ENCODE measurements around the gene PAWR.

PAWR gene, protein sequence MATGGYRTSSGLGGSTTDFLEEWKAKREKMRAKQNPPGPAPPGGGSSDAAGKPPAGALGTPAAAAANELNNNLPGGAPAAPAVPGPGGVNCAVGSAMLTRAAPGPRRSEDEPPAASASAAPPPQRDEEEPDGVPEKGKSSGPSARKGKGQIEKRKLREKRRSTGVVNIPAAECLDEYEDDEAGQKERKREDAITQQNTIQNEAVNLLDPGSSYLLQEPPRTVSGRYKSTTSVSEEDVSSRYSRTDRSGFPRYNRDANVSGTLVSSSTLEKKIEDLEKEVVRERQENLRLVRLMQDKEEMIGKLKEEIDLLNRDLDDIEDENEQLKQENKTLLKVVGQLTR

DNA sequence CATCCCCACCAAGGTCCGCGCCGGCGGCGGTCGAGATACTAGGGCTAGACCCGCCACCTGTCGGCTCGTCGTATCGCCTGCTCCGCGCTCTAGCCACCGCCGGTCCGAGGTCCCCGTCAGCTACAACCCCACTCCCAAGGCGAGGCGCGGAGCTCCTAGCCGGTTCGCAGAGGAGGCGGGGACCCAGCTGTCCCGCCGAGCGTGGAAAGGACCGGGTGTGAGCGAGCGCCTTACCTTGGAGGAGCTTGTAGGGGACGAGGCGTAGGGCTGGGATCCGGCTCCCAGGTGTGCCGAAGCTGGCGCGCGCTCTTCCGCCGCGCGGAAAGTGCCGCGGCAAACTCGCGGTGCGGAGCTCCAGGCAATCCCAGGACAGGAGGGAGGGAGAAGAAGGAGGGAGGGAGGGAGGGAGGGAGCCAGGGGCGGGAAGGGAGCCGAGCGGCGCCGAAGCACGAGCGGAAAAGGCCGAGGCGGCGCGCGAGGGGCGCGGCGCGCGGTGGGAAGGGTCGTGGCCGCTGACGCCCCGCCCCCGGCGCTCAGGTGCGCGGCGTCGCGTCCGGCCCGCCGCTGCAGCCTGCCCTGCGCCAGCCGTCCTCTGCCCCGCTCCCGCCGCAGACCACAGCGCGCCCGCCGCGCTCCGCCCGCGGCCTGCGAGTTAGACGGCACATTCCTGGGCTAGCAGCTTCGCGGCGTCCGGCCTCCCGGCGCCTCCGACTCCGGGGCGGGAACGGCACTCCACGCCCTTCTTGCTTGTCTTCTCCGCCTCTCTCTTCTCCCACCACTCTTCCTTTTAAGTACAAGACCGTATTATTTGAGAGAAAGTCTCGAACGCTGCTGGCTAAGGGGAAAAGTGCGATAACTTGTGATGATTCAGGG is at the start of gene PAWR:
Gene PAWR (minus strand): TSS at position 327 of the 873 bp plus-strand sequence. CDS start 720 bp downstream, outside the sequence.
- peak; percentile 95 for DNase-seq

- DNase-seq: peak; percentile 70
These were observed 47.3 kb upstream of the PAWR start for GRCh38 chr12:79737875-79738718.

DNA sequence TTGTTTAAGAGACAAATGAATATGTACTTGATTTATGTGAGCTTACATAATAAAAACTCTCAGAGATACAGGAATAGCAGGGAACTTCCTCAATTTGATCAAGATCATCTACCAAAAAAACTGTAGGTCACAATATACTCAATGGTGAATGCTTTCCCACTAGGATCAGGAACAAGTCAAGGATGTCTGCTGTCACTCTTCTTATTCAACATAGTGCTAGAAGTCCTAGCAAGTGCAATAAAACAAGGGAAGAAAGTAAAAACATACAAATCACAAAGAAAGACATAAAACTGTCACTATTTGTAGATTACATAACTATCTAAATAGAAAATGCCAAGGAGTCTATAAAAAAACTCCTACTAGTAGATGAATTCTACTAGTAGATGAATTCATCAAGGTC is 41.9 kb upstream of the PAWR start:
- DNase-seq: no peak

GRCh38 chr12:79725987-79726386 is 35.2 kb upstream of the PAWR start:
- peak; percentile 89 for DNase-seq

DNA sequence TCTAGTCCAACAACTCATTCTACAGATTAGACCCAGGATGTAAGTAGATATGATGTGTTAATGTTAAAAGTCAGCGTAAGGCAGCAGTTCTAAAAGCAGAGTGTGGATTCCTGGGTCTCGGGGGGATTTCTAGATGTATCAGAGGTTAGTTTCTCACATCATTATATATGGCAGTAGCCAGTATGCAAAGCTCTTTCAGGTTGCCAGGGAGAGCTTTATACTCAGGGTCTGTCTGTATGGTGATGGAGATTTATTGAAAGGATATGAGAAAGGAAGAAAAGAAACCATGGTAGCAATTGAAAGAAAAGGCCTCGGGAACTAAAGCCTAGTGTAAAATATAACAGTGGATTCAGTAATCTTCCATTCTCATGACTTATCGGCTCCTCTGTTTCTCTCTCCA is 26.2 kb upstream of the PAWR start:
- DNase-seq: no peak

- DNase-seq: no peak
These were observed 24.5 kb upstream of the PAWR start for GRCh38 chr12:79715308-79715707.

DNA sequence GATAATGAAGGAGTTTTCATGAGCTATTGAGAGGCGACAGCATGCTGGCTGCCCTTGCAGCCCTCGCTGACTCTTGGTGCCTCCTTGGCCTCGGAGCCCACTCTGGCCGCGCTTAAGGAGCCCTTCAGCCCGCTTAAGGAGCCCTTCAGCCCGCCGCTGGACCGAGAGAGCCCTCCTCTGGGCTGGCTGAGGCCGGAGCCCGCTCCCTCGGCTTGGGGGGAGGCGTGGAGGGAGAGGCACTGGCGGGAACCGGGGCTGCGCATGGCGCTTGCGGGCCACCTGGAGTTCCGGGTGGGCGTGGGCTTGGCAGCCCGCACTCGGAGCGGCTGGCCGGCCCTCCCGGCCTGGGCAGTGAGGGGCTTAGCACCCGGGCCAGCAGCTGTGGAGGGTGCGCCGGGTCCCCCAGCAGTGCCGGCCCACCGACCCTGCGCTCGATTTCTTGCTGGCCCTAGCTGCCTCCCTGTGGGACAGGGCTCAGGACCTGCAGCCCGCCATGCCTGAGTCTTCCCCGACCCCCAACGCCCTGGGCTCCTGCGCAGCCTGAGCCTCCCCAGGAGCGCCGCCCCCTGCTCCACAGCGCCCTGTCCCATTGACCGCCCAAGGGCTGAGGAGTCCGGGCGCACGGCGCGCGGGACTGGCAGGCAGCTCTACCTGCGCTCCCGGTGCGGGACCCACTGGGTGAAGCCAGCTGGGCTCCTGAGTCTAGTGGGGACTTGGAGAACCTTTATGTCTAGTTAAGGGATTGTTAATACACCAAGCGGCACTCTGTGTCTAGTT is 20.1 kb upstream of the PAWR start:
- no peak for DNase-seq

DNA sequence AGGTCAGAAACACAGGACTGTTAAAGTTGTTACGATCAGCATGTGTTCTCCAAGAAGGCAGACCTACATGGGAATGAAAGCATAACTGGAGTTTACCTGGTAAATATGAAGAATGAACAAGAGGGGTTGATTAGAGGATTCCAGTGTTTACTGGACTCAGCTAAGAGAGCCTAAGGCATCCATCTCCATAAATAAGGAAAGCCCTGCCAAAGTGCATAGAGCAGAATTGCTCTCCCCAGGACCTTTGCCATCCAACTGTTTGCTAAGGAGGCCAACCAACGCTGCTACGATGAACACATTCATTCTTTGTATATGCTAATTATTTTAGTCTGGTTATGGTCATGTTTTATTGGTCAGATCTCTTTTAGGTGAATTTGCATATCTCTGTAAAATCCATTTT is 17.1 kb upstream of the PAWR start:
- DNase-seq: no peak

GRCh38 chr12:79706676-79707075 is 15.9 kb upstream of the PAWR start:
- peak; percentile 11 for DNase-seq

DNA sequence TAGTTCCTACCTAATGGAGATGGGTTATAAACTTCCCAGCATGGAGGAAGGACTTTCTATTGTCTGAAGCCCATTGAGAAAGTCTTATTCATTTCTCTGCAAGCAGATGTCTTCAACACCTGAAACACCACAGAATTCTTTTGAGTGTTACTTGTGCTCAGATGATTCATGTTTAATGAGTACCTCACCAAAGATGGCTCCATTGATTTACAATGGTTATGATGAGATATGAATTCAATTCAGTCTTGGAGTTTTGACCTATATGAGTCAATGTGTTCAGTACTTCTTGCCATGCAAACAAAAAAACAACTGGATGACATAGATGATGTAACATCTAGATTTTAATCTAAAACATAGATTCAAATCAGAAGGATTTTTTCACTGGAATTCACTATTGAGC is 15.4 kb upstream of the PAWR start:
- peak; percentile 39 for DNase-seq

GRCh38 chr12:79698966-79699365 is 8.2 kb upstream of the PAWR start:
- no peak for DNase-seq

- no peak for DNase-seq
These were observed 5.7 kb upstream of the PAWR start for GRCh38 chr12:79696416-79696815.

GRCh38 chr12:79692860-79693577 is 2.3 kb upstream of the PAWR start:
- peak; percentile 71 for DNase-seq

GRCh38 chr12:79691511-79692248 is 916 bp upstream of the PAWR start:
- peak; percentile 69 for DNase-seq

GRCh38 chr12:79690142-79690637 is 574 bp downstream of the PAWR start:
- no peak for DNase-seq

GRCh38 chr12:79689477-79690141 is 1.2 kb downstream of the PAWR start:
- peak; percentile 45 for DNase-seq

DNA sequence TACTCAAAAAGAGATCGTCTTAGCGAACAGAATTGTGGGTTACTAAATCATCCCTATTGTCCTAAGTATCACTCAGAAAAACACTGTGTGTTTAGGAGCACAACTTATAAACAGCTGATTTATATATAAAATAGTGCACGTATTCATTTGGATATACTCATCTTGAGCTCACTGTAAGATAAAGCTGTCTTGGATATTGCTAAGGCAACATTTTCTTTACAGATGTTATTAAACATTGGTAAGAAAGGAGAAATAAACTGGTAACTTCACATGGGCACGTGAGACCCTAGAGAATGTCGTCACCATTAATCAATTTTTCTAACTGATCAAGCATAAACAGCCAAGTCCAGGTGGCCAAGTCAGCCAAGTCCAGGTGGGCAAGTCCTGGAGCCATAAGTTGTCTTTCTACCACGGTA is 1.7 kb downstream of the PAWR start:
- no peak for DNase-seq

DNA sequence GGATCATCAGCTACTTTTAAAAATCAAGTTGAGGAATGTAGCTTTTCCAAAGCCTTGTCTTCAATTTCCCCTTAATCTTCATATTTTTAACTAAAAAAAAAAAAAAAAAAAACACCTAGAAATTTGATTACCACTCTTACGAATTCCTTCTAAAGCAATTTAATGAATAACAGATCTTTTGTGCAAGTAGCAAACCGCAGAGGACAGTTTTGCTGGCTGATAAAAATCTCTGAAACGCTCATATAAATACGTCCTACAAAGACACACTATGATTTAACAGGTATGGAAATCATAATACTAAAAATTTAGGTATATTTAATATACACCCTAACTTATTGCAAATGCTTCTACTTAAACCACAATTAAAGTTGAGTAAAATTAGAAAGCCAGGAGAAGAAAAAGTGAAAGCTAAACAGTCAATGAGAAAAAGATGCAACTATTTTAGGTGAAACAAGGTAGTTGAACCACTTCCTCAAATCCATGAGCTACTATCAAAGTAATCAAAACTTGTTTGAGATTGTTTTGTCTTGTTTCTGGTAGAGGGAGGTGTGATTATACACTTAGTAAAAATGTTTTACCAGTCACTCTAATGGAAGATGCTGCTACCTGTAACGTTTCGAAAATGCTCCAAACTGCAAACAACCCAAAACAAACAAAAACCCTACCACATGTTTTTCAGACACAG is 2.2 kb downstream of the PAWR start:
- DNase-seq: peak; percentile 29

DNA sequence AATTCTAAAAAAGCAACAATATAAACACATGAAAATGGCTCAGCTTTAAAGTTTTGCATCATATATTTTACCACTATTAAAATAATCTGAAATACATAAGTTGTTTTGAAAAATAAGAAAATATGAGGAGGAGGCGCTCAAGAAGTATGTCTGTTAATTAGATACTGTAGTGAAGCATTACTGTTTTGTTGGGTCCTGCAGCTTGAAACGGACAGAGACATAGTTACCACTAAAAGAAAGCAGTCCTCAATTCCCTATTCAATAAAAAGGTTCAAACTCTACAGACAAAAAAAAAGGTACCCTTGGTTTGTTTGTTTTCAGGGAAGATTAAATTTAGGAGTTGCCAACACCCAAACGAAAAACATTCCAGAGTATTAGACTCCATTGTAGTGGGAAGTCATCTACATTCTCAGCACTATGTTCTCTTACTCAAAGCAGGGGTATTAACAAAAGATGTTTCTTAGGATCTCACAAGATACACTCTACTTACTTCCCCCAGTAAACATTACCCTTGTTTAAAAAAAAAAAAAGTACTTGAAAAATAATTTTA is 3.0 kb downstream of the PAWR start:
- peak; percentile 12 for DNase-seq
